ENCODE results near the gene NLRP3.

GRCh38 chr1:247417831-247418230, 1.9 kb downstream of the NLRP3 start:
- no peak for TF ChIP-seq POLR2A (IDR thresholded peaks at IDR 0.05; ENCODE audit: low read depth, low read length)
- TF ChIP-seq POLR2AphosphoS5 (IDR thresholded peaks at IDR 0.05; ENCODE audit: low read depth, low read length), result no peak
